ENCODE results near the gene UBE2M. TPM values are rescaled to one million over a fixed set of nuclear protein-coding genes. Genes with fewer than 3 reads are reported as not detected.

UBE2M gene
- total RNA-seq, 2 experiments from 2014 or later = 192 to 213 TPM

DNA sequence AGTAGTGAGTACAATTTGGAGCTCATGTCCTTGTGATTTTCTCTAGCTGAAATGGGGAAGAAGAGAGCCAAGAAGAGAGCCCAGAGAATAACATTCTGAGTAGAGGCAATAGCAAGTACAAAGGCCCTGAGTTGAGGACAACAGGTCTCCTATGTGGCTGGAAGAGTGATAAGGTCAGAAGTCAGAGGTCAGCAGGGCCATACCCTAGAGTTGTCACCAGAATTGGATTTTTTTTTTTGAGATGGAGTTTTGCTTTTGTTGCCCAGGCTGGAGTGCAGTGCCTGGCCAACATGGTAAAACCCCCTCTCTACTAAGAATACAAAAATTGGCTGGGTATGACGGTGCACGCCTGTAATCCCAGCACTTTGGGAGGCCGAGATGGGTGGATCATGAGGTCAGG, 22.6 kb downstream of the UBE2M start:
- CTCF ChIA-PET = interaction anchor here (5.0 kb wide), 1 partner anchor 16 kb away, joined by 20 read pairs; the partner anchor contains the start of gene ZBTB45
- POLR2A ChIA-PET = no interaction called here

DNA sequence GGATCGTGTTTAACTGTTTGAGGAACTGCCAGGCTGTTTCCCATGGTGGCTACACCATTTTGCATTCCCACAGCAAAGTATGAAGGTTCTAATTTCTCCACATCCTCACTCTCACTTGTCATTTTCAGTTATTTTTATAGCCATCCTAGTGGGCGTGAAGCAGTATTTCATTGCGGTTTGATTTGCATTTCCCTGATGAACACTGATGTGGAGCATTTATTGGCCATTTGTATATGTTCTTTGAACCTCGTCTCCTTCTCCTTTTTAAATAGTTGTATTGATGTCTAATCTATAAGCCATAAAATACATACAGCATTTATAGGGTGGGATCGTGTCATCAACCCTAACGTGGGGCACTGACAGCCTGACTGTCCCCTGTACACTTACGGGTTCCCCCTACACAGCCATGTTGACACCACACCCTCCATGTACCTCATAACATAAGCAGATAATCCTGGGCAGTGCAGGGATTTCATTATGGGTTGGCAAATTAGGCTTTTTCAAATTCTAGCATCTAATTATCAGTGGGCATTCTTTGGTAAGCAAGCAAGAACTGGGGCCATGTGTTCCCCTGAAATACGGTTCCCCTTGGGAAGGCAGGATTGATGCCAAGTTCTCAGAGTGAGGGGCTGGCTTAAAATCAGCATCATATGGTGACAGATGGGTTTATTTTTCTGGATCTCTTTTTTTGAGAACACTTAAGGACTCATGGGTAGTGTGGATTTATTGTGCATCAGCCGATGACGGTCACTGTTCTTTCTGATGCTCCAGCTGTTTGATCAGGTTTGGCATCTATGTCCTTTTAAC, 27.2 kb downstream of the UBE2M start:
- ChIA-PET POLR2A (no interaction called here), CTCF (no interaction called here)

DNA sequence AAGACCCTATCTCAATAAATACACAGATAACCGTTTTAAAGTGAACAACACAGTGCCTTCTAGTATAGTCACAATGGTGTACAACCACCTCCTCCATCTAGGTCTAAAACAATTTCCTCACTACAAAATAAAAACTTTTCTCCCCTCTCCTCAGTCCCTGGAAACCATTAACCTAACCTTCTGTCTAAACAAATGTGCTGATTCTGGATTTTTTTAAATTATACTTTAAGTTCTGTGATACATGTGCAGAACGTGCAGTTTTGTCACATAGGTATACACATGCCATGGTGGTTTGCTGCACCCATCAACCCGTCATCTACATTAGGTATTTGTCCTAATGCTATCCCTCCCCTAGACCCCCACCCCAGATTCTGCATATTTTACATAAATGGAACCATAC, 29.0 kb downstream of the UBE2M start:
- POLR2A ChIA-PET = no interaction called here

DNA sequence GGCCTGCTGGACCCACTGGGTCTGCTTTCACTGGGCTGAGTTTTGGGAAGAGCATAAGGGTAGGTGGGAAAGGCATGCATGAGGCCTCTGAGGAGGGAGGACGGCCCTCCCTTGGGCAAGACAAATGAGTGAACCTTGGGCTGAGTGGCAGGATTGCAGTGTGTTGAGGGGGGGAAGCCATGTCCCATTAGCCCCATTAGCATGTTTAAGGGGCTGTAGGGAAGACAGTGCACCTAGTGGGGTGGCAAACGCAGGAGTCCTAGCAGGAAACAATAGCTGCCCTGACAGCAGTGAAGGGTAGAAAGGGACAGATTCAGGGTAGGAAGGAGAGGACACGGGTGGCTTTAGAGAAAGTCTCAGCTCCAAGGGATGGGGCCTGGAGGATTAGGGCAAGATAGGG, 35.7 kb downstream of the UBE2M start:
- ChIA-PET CTCF (no interaction called here), POLR2A (no interaction called here)

More for the DNA sequence above, 29.0 kb downstream of the UBE2M start:
- CTCF ChIA-PET = no interaction called here

DNA sequence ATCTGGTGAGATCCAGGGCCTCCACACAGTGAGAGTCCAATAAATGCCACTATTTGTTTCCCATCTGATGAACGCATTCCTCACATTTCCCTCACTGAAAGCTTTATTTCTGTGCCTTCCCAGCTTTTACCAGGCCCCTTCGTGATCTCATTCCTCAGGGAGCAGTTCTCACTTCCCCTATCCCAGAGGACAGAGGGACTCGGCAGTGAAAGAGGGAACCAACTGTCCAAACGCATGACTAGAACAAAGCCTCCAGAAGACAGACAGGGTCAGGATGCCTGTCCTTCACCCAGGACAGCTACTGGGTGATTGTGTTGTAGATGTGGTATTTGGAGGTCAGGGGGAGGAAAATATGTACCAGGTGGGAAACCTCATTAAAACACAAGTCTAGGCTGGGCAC, 36.8 kb downstream of the UBE2M start:
- ChIA-PET POLR2A (interaction anchor here (0.9 kb wide), 1 partner anchor 55 kb away, joined by 3 read pairs; no protein-coding TSS in a partner anchor), CTCF (interaction anchor here (0.9 to 5.3 kb wide), 2 partner anchors 22 to 24 kb away, joined by 3 to 42 read pairs; partner anchors contain the start of gene TRIM28)

DNA sequence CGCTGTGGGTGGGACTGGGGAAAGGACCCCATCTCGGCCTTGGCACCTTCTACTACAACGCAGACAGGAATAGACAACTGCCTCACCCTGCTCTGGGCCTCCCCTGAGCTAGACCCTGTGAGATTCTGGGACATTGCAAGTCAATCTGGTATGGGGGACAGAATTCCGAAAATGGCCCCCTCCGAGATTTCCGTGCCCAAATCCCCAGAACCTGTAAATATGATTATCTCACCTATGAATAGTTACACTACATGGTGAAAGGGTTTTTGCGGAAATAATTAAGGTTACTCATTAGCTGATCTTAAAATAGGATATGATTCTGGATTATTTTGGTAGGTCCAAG, 38.2 kb downstream of the UBE2M start:
- POLR2A ChIA-PET = interaction anchor here (0.5 to 2.6 kb wide), 13 partner anchors 10 to 158 kb away, joined by 3 to 12 read pairs (median 5); partner anchors contain the start of genes CHMP2A, TRIM28 and ZNF584
- CTCF ChIA-PET = interaction anchor here (0.6 to 5.3 kb wide), 23 partner anchors 8 to 245 kb away, joined by 3 to 42 read pairs (median 7); partner anchors contain the start of genes CHMP2A, TRIM28, ZNF584 and ZNF837

DNA sequence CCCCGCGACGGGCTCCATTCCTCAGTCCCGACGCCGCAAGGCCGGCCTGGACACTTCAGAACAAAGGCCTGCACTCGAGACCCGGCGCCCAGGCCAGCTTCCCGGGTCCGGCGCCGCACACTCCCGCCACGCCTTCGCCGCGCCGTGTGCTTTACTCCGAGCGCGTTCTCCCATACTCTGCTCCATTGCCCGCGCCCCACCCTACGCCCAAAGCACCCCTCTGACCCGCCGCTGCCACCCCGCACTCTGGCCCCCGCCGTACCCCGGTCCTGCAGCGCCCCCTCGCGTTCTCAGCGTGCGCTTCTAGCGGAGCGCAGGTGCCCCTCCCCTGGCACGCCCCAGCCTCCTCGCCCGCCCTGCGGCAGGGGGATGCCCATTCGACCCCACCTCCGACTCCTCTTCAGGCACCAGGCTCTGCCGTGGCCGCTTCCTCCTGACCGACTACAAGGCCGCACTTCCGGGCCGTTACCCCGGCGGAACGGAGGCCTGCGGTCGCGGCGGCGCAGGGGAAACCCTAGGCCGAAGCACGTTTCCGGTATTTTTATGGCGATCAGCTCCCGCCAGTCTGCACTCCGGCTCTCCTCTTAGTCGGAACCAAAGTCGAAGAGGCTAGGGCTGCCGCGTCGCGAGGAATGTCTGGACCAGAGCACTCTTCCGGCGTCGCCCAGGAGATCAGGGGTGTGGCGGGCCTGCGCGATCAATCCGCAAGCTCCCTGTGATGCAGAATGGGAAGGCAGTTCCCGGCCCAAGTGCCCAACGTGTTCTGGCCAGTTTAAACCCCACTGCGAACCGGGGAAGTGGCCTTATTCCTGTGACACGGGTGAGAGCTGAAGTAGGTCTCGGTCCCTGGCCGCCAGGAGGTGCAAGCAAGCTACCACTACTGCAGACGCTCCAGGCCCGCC, 38.8 kb downstream of the UBE2M start, which contains the start of gene ZBTB45:
TSS of gene ZBTB45 (minus strand) at position 456 of the 902 bp plus-strand sequence. CDS start 2,137 bp downstream, outside the sequence.
- ChIA-PET CTCF (interaction anchor here (0.5 to 5.3 kb wide), 32 partner anchors 11 to 299 kb away, joined by 3 to 42 read pairs (median 4); partner anchors contain the start of genes CHMP2A, TRIM28, ZNF584 and ZNF837), POLR2A (interaction anchor here (0.5 to 2.6 kb wide), 14 partner anchors 9 to 158 kb away, joined by 3 to 12 read pairs (median 5); partner anchors contain the start of genes CHMP2A, TRIM28 and ZNF584)

DNA sequence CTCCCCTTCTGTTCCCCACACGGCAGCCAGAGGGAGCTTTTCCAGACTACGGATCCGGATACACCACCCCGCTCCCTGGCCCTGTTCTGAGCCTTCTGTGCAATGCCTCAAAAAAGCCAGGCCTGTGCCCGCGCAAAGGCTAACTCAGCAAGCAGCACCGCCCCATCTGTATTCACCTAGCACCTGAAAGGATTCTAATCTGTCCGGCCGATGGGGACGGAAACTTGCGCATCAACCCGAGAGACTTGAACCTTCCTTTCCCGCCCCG, 39.4 kb downstream of the UBE2M start:
- ChIA-PET POLR2A (interaction anchor here (0.8 to 2.6 kb wide), 4 partner anchors 19 to 57 kb away, joined by 3 to 12 read pairs (median 10); partner anchors contain the start of genes CHMP2A and TRIM28), CTCF (interaction anchor here (0.6 to 5.3 kb wide), 22 partner anchors 11 to 294 kb away, joined by 3 to 42 read pairs (median 6); partner anchors contain the start of genes CHMP2A, TRIM28, ZNF584 and ZNF837)

DNA sequence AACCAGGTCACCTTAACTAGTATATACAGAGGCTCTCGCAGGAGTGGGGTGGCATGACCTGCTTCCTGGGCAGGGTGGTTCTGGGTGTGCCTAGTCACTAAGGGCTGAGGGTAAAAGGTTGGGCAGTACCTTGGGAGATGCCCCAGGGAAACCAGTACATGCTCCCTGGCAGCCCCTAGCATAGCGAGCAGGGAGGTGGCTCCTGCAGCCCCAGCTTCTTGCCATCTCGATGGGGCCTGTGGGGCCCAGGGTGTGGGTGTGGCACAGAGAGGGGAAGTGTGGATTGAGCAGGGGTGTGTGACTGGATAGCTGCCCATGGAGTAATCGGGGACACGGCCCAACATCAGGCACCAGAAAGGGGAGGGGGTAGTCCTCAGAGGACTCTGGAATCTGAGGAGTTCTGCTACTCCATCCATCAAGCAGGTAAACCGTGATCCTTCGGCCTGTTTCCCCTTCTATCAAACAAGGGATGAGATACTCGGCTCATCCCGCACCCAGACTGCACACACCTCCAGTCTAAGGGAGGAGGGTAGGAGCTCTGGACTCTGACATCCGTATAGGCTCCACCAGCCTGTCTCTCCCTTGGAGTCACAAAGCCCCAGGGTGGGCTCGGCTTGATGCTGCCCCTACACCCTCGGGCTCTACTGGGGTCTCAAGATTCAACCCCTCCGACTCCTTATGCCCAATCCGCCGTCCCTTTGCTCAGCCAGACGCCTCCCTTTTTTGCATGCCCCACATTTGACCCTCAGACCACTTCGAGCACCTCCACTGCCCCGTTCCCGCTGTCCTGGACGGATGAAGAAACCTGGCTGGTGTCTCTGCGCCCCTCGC, 39.9 kb downstream of the UBE2M start:
- POLR2A ChIA-PET = interaction anchor here (0.8 to 2.6 kb wide), 4 partner anchors 19 to 57 kb away, joined by 3 to 12 read pairs (median 10); partner anchors contain the start of genes CHMP2A and TRIM28
- CTCF ChIA-PET = interaction anchor here (0.6 to 5.3 kb wide), 23 partner anchors 10 to 294 kb away, joined by 3 to 42 read pairs (median 6); partner anchors contain the start of genes CHMP2A, TRIM28, ZNF584 and ZNF837

DNA sequence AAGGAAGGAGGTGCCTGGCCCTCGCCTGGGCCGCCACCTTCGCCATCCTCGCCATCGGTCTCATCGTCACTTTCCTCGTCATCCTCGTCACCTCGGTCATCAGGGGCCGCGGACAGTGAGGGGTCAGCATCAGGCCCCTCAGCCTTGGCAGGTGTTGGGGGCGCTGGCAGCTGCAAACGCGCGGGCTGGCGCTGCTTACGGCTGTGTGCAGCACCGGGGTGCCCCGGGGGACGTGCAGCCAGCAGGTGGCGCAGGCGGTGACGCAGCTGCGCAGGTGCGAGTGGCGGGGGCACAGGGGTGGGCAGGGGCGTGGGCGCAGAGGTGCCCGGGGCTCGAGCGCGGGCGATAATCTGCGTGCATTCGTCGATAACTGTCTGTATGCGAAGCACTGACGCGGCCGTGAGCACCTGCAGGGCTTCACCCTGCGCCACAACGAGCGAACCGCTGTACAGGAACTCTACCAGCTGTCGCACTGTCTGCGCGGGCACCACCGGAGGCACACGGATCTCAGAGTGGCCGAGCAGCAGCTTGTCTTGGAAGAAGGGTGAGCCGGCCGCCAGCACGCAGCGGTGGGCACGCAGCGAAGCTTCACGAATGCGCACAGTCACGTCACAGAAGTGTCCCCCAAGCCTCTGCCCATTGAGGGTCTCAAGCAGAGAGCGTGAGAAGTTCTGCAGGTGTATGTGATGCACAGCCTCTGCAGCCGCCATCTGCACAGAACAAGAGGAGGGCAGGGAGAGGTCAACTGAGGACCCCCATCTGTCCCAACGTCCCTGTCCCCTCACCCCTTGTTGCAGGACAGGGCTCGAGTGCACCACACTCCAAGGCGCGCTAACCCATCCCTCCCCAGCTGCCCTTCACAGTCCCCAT, 41.2 kb downstream of the UBE2M start:
- POLR2A ChIA-PET = no interaction called here
- CTCF ChIA-PET = interaction anchor here (0.7 to 5.3 kb wide), 4 partner anchors 17 to 63 kb away, joined by 3 to 42 read pairs (median 18); partner anchors contain the start of genes CHMP2A and TRIM28

DNA sequence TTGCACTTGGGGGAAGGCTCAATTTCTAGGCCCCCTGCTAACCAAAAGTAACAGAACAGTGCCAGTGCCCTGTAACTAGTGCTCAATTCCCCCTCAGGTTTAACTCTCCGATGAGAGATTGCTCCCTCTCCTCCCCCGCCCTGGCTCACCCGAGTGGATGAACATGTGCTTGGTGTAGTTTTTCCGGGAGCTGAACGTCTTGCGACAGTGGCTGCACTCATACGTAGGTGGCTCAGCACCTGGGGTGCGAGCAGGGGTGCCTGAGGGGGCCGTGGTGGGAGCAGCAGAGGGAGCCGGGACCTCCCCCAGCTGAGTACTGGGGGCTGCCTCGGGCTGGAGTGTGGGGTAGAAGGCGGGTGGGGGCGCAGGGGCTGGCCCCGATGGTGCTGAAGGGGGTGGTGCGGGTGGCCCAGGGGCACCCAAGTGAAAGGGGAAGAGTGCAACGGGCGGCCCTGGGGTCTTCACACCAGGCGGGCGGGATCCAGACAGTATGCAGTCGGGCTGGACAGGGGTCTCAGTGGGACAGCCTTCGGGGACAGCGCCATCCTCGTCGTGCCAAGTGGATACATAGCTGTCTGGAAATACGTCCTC, 42.1 kb downstream of the UBE2M start:
- POLR2A ChIA-PET = interaction anchor here (0.6 kb wide), 1 partner anchor 27 kb away, joined by 3 read pairs; the partner anchor contains the start of gene TRIM28
- CTCF ChIA-PET = interaction anchor here (0.8 to 1.9 kb wide), 2 partner anchors 16 to 122 kb away, joined by 3 to 6 read pairs; no protein-coding TSS in a partner anchor

DNA sequence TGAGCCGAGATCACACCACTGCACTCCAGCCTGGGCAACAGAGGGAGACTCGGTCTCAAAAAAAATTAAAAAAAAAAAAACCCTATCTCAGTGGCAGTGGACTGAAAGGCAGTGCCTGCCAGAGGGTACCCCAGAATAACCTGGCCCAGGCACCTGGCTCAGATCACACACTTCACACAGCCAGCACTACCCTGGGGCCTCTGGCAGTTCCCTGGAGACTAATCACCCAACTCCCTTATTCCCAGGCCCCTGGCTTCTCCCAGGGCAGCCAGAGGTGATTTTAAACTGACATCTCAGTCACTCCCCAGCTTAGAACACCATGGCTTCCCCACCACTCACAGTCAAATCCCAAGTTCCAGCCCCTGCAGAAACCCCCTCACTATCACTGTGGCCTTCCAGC, 43.2 kb downstream of the UBE2M start:
- ChIA-PET CTCF (interaction anchor here (0.9 to 3.2 kb wide), 3 partner anchors 15 to 66 kb away, joined by 3 to 20 read pairs (median 9); no protein-coding TSS in a partner anchor), POLR2A (no interaction called here)

DNA sequence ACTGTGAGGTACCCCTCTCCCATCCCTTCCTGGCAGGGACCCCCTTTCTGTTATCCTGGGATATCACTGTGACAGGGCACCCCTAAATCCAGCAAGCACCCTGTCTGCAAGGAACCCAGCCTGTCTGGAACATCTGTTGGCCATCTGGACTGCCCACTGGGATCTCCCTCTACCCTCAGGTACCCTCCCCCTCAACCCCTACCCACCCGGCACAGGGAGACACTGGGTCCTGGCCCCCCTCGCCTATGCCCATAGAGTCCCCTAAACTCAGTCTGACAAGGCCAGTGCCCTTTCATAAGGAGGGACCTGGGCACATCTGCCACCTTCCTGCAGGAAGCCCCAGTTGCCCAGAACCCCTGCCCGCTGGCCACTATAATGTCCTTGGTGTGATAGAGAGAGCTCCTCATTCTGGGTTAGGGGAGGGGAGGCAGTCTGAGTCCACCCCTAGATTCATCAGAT, 43.8 kb downstream of the UBE2M start:
- CTCF ChIA-PET = interaction anchor here (0.7 to 3.2 kb wide), 13 partner anchors 14 to 66 kb away, joined by 3 to 20 read pairs (median 4); partner anchors contain the start of gene CHMP2A
- POLR2A ChIA-PET = interaction anchor here (0.8 to 1.5 kb wide), 6 partner anchors 15 to 152 kb away, joined by 3 to 5 read pairs (median 4); partner anchors contain the start of genes TRIM28 and UBE2M

DNA sequence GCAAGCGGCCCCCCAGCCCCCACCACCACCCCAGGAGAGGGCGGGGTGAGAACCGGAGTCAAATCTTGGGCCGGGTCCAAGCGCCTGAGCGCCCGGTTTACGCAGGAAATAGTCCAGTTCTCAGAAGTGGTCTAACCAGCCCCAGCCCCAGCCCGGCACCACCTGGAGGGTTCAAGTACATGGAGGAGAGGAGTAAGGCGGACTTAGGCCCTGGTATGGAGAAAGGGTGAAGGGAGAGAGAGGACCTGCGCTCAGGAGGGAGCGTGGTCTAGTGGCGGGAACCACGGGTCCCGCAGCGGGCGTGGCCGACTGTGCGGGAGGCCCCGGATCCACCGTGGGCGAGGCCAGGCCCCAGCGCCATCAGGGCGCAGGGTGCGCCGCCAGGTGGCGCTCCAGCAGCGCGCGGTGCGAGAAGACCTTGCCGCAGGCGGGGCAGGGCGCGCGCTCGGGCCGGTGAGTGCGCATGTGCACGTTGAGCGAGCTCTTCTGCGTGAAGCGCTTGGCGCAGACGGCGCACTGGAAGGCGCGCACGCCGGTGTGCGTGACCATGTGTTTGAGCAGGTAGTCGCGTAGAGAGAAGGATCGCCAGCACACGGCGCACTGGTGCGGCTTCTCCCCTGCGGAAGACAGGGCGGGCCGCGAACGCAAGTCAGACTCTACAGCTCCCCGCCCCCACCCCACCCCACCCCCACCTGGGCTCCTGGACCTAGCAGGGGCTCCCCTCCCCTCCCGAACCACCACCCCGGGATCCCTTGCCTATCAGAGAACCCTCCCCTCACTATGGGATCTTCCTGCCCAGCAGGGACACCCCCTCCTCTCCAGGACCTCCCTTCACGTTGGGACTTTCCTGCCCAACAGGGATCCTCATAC, 44.5 kb downstream of the UBE2M start:
- POLR2A ChIA-PET = interaction anchor here (0.7 to 1.5 kb wide), 7 partner anchors 15 to 151 kb away, joined by 3 to 5 read pairs (median 3); partner anchors contain the start of genes TRIM28 and UBE2M
- CTCF ChIA-PET = interaction anchor here (0.7 to 3.2 kb wide), 12 partner anchors 14 to 67 kb away, joined by 3 to 20 read pairs (median 4); partner anchors contain the start of gene CHMP2A

DNA sequence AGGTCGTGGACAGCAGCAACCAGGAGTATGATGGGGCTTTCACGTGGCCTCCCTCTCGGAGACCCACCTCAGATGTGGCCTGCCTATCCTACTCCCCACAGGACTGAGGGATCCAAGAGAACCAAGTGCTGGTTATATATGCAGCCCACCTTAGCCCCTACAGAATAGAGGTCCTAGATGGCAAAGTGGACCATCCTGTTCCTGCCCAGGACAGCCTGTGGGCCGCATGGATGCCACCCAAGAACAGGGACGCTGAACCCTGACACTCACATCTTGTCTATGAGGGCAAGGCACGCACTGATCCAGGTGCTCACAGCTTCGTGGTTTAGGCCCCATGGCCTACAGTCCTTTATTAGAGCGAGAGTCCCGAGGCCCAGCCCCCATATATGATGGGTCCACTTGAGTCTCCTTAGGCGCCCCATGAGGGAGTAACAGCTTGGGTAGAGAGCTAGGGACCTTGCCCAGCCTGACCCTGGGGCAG, 45.2 kb downstream of the UBE2M start:
- POLR2A ChIA-PET = interaction anchor here (0.7 to 1.5 kb wide), 7 partner anchors 14 to 166 kb away, joined by 3 to 5 read pairs (median 3); partner anchors contain the start of genes TRIM28 and UBE2M
- CTCF ChIA-PET = interaction anchor here (1.0 to 3.2 kb wide), 9 partner anchors 13 to 68 kb away, joined by 3 to 20 read pairs (median 6); partner anchors contain the start of gene CHMP2A

Measured in activated CD8-positive, alpha-beta memory T cell treated with anti-CD3 and anti-CD28 coated beads for 36 hours (primary cell).